ENCODE measurements around the gene CGGBP1.

CGGBP1 gene, protein sequence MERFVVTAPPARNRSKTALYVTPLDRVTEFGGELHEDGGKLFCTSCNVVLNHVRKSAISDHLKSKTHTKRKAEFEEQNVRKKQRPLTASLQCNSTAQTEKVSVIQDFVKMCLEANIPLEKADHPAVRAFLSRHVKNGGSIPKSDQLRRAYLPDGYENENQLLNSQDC

DNA sequence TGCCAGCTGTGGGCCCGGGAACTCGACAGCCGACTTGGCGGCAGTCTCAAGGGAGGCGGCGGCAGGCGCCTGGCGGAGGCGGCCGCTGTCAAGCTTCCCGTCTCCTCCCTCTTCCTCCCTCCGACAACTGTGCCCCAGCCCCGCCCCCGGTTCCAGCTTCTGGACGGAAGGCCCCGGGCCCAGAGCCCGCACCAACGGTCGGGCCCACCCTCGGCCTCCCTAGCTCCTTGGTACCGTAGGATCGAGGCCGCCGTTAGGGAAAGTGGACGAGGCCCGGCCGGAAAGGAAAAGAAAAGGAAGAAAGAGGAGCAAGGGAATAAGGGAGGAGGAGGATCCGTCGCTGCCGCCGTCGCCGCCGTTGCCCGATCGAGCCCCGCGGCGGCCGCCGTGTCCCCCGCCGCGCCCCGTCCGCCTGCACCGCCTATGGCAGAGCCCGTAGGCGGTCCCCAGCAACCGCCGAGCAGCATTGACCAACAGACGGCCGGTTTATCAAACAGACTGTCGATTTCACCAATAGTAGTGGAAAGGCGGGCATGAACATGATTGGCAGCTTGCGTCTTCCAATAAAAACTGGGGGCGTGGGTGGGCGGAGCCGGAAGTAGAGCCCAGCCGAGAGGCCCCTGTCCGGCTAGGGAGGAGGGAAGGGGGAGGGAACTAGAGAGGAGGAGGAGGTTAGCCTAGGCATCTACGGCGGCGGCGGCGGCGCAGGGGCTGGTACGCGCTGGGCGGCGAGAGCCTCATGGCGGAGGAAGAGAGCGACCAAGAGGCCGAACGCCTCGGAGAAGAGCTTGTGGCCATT, at the start of gene CGGBP1, which contains the start of gene ZNF654:
Gene CGGBP1 (minus strand): TSS at position 425 of the 799 bp plus-strand sequence. CDS start 3,029 bp downstream, outside the sequence.
Gene ZNF654 (plus strand): TSS at position 675 of the 799 bp plus-strand sequence. CDS start 65 bp downstream, at position 740.
- DNase-seq = peak; percentile 100

DNA sequence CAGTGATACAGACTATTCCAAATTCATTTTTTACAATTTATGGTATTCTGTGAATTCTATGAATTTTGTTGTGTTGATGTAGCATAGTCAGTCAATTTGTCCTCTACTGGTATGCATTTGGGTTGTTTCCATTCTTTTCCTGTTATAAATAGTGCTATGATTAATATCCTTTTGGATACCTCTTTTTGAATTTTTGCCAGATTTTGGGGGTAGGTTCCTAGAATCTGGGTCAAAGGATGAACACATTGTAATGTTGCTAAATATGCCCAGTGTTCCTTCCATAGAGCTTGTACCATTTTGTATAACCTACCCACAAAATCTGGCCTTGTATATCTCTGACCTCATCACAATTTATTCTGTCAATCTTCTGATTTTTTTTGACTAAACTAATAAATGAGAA, 46.5 kb upstream of the CGGBP1 start:
- no peak for DNase-seq

DNA sequence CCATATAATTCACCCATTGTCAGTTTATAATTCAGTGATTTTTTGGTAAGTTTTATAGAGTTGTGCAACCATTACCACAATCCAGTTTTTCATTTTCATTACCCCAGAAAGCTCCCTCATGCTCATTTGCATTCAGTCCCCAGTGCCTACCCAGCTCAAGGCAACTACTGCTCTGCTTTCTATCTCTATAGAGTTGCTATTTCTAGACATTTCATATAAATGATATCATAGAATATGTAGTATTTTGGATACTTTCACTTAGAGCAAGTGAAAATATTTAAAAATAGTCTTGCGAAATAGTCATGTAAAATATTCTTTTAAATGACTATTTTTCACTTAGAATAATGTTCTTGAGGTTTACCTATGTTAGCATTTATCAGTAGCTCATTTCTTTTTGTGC, 42.3 kb upstream of the CGGBP1 start:
- DNase-seq = no peak

DNA sequence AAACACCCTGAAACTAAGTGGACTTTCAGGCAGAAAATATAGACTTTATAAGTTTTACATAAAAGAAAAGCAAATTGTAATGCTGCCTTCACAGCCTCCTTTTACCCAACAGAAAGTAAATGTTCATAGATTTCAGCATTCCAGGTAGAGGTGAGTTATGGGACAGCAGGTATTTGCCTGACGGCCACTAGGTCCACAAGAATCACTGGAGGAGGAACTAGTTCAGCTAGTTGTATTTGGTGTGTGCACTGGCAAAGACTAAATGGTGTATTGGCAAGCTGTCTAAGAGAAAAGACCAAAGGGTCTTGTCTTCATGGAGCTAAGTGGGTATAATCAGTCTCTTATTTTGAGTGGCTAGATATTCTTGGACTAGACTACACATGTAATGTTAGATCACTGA, 34.5 kb upstream of the CGGBP1 start:
- no peak for DNase-seq

DNA sequence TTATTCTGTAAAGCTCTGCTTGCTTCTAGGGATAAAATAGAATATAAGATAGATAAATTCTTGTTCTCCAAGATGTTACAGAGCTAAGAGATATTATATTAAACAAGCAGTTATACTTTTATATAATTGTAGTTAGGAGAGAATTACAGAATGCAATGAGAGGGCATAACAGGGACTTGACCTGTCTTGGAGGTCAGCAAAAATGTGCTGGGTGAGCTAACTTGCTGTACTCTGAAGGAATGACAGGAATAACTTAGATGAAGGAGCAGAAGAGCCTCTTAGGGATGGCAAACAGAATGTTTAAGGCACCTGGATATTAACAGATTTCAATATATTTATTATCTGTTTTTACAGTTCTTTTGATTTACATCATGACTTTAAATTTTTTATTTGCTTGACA, 33.5 kb upstream of the CGGBP1 start:
- no peak for DNase-seq

DNA sequence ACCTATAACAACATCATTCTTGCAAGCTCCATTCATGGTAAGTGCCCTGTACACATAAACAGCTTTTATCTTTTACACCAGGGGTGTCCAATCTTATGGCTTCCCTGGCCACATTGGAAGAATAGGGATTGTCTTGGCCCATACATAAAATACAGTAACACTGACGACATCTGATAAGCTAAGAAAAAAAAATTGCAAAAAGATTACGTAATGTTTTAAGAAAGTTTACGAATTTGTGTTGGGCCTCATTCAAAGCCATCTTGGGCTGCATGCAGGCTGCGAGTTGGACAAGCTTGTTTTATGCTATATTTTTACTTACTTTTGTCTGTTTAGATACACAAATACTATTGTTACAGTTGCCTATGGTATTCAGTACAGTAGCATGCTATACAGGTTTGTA, 31.9 kb upstream of the CGGBP1 start:
- DNase-seq = no peak

DNA sequence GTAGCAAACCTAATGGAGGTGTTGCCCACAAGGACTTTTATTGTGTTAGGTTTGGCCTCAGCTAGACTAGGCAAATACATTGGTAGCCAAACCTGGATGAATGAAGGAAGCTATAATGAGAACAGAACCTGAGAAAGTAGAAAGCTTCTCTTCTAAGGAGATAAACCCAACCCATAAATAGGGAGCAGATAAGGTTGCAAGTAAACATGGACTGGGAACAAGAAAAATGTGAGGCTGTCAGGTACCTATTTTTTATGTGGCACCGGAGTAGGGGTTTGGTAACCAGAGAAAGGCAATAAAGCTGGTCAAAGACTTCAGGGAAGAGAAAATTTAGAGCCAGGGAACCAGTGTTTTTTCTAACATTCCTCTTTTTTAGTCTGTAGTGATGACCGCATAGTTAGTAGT, 25.3 kb upstream of the CGGBP1 start:
- DNase-seq = no peak

DNA sequence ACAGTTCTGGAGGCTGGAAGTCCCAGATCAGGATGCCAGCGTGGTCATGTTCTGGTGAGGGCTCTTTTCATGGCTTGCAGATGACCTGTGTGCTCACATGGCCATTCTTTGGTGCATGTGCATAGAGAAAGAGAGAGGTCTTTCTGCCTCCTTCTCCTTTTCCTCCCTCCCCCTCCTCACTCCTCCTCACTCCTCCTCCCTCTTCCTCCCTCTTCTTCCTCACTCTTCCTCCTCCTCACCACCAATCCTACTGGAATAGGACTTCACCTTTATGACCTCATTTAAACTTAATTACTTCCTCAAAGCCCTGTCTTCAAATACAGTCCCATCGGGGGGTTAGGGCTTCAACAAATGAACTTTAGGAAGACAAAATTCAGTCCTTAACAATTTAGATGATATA, 24.0 kb upstream of the CGGBP1 start:
- DNase-seq = no peak

DNA sequence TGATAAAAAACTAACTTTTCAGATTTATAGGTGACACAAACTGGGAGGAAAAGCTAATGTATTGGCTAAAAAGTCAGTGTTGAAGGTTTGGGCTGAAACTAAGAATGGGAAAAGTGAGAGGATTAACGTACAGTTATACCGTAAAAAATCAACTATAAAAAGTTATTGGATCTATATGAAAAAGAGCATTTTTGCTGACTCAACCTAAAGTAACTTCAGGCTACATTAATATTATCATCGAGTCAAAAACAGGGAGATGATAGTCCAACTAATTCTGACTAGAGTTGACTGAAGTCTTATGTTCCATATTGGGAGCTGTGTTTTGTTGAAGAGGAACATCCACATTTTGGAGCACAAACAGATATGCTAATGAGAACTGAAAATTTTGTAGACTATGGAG, 20.1 kb upstream of the CGGBP1 start:
- DNase-seq = no peak

DNA sequence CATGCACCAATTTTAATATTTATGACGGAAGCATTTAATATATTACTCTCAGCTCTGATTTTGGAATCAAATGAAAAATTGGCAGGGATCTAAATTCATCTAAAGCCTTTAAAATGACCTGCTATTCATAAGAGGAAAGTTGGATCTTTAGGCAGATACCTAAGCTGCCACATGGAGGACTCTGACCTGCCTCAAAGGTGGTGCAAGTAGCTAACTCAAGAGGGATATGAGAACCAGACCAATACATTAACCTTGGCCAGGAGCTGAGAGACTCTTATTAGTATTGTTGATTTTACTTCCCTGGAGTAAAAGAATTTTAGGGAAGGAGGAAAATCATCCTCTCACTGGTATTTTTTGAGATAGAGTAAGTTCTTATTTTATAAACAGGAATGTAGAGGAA, 17.9 kb upstream of the CGGBP1 start:
- DNase-seq = no peak

DNA sequence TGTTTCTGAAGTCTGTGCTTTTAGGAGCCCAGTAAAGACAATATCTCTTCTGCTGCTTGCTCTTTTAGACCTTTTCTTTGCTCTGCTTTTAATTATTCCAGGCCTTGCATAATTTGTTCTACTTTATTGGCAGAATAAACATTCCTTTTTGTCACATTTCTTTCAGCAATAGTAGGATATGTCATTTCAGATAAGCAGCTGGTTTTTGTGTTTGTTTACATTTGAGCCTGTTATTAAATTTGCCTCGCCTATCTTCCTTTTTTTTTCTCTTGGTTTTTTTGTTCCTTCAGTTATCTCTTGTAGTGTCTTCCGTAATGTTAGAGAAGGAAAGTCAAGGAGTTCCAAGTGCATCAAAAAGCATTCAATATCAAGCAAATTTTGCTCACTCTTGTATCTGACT, 16.7 kb upstream of the CGGBP1 start:
- DNase-seq = no peak

DNA sequence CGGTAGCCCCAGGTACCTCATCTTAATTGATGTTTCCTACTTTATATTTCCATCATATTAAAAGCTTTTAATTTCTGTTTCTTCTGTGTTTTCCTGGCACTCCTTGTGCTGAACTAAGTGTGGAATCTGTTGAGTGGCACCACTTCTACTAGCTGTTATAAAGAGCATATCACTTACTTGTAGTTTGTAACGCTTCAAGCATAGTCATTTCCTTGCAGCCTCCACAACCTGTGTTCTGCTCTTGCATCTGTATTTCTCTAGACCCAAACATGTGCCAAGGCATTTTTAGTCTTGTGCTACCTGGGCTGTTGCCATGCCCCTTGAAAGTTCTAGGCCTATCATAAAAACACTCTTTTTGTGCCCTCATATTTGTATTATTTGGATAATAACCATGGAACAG, 16.3 kb upstream of the CGGBP1 start:
- DNase-seq = no peak

DNA sequence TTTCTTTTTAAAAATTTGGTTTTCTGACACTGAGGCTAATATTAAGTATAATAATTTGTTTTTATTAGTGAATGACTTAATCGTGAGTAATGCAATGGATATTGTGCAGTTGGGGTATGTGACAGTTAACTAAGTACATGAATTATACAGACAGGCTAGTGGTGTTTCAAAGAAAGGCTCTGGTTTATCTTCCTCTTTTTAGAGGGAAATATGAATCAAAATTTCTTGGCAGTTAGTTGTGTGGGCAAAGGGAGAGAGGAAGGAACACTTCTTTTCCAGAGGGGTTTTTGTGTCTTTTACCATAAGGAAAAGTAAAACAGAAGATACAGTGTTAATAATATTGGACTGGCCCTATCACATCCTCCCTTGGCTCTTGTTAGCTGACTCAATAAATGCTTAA, 2.9 kb upstream of the CGGBP1 start:
- DNase-seq = no peak

DNA sequence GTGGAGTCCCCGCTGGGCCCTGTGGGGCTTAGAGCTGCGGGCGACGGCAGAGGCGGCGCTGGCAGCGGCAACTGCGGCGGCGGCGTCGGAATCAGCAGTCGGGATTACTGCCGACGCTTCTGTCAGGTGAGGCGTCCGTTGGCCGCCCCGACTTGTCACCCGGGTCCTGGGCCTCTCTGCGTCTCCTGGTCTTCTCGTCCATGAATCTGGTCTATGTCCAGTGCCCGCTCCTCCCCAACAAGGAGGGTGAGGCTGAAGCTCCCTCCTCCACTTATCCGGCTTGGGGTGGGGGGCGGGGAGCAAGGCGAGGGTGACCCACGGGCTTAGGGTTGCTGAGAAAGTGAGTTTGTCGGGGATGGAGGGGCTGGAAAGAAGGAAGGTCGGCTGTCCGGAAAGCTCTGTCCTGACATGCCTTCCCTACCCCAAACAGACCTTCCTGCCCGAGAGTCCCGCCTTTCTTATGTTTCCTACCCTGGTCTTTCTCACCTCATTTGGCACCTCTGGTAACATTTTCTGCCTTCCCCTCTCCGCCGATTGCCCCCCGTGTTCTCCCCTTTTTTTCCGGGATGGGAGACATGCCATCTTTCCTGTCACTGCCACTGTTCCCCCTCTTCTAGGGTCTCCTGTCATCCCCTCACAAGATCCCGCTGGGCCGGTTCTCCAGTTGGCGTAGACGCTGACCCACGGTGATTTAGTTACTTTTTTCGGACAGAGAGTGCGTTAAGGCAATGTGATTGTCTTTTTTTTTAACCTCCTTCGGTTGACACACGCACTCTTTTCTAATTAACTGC, 770 bp upstream of the CGGBP1 start:
- DNase-seq = peak; percentile 14

DNA sequence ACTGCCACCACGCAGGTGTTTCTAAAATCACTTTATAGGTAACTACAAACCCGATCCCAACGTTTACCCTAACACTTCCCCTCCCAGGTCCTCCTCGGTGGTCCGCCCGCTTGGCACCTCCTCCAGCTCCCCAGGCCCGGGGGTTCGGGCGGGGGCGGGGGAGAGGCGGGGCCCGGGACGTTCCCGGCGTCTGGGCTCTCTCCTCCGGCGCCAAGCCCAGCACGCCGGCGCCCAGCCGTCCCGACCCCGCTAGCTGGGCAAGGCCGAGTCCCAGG, 562 bp downstream of the CGGBP1 start:
- no peak for DNase-seq

DNA sequence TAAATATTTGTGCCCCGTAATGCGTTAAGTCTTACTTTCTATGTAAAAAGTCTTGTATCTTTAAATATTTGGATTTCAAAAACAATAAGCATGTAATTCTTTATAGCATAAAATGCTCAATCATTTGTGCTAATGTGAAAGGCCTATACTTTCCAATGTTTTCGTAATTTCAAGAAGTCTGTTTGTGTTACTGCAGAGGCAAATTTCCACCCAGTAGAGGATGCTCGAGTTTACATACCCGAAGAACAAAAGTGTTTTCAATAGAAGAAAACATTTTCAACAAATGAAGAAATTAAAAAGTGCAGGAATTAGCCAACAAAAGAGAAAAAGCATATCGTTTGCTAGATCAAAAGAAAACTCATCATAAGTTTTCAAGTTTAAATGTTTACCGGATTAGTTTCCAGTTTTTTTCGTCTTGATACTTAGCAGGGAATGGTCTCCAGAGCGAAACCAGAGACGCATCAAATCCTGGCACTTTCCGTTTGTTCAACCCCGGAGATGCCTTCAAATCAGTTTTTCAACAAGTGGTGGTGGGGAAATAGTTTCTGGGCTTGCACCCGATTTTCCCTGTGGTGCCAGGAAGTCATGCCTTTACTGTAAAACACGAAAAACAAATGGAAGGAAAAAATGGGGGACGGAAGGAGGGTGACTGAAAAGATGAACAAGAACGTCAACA, 1.0 kb downstream of the CGGBP1 start:
- DNase-seq = peak; percentile 24

DNA sequence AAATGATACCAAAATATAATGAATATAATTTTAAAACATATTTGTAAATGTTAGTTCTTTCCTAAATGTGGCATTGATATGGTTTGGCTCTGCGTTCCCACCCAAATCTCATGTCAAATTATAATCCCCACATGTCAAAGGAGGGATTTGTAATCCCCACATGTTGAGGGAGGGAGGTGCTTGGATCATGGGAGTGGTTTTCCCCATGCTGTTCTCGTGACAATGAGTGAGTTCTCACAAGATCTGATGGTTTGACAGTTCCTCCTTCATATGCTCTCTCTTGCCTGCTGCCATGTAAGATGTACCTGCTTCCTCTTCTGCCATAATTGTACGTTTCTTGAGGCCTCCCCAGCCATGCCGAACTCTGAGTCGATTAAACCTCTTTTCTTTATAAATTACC, 12.0 kb downstream of the CGGBP1 start:
- no peak for DNase-seq

DNA sequence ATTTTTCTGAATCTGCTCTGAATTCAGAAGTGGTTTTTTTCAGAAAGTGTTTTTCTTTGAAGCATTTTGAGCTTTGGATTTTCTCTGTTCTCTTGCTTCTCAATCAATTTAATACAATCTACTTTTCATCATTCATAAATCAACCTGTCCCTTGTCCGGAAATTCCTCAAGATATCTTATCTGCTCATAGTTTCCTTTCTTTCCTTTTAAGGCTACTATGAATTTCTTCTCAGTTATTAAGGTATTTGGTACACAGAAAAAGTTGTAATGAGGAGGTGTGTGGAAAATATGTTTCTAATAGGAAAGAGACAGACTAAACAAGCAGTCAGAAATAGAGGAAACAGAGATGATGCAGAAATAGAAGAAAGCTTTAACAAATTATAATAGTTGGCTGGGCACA, 14.4 kb downstream of the CGGBP1 start:
- no peak for DNase-seq

DNA sequence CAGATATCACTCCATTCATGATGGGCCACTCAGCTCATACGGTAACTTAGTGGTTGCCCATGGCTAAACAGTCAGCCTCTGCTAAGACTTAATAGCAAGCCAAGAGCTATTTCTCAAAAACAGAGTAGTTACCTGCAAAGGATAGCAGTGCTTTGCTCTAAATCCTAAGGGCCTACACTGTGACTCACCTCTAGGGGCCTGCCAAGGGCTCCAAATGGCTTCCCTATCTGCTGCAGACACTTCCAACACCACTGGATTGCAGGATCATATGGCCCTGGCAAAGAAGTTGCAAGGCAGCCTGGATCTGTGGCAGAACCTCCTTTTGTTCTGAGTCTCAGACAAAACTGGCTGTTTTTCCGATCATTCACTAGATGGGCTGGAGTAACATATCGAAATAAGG, 17.8 kb downstream of the CGGBP1 start:
- no peak for DNase-seq

DNA sequence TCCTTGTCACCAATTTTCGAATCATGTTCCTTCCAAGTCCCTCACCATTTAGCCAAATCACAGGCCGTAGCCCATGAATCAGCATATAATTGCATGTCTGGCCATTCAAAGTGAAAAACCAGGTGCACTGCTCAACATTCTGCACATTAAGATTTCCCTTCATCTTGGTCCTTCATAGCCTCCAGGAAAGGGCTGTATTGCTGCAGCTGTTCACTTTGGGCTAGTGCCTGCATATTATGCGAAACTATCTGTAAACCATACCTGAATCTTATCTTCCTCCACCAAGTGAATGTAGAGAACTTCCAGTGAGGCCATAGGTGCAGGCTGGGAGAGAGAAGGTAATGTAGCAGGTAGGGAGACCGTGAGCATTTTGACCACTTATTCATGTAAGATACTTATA, 18.3 kb downstream of the CGGBP1 start:
- no peak for DNase-seq

DNA sequence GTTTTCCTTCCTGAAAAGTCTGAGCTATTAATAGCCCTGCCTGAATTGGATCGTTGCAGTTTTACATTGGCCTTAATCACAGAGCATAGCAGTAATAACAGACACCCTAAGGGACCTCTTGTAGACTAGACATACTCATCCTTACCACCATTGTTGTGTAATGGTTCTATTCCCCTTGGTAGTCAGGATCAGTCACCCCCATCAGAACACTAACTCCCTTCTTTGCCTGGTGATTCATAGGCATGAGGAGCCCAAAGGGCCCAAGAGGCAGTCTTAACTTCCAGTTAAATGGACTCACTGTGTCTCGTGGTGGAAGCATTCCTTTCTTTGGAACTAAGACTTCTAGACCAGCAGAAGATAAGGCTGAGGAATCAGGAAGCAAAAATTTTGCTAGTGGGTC, 20.2 kb downstream of the CGGBP1 start:
- DNase-seq = no peak

DNA sequence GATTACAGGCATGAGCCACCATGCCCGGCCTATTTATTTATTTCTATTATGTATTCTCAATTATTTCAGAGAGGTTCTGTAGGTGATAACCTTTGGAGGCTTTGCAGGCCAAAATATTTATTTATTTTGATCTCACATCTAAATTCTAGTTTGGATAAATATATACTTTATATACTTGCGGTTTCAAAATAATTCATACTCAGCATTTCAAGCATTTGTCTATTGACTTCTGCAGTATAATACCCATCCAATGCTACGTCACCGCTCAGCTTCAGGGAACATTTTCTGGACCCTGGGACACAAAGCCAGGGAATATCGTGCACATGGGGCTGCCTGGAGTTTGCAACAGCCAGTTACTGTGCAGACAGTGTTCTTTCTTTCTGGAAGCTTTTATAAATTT, 22.6 kb downstream of the CGGBP1 start:
- DNase-seq = no peak

DNA sequence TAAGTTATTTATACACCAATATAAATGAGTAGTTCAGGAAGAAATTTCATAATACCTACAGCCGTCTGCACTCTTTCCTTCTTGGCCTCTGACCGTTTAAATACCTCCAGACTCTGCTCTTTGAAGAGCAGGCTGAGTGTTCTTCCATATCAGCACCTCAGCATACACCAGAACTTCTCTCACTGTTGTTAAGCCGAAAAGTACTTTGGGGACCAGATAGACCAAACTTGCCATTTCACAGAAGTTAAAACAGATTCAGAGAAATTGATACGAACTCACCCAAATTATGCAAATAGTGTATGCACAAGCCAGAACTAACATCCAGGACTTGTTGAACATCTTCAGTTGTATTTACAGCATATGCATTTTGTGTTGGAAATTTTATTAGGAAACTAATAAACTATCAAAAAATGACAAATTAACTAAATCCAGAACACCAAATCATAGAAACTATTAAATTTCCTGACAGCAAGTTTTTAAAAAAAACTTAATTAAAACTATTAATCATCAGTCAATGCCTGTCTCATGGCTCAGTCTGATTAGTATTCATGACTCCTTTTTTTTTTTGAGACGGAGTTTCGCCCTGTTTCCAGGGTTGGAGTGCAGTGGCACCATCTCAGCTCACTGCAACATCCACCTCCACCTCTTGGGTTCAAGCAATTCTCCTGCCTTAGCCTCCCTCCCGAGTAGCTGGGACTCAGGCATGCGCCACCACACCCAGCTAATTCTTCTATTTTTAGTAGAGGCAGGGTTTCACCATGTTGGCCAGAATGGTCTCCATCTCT, 24.1 kb downstream of the CGGBP1 start:
- no peak for DNase-seq
